Lower lobe of right lung (tissue), 2 donors: ENCODE data around the gene SENP1. TPM values are rescaled to one million over a fixed set of nuclear protein-coding genes. Genes with fewer than 3 reads are reported as not detected.

Experiments used
- ATAC-seq, 2 donors: fragments of 200-7000 bp; cut with Tn5 transposase; one replicate each; pipeline ENCODE4 v1.9.1; 2020 to 2022; ENCODE audit warnings: mild to moderate bottlenecking in 2 of 2, moderate library complexity in 2 of 2
- DNase-seq: peaks from one replicate; pipeline ENCODE4 v3.0.0-alpha.2; 2020
- H3K27ac ChIP-seq: fragments of 200-600 bp; one replicate; pipeline ENCODE4 v1.8.0; 2022
- H3K27me3 ChIP-seq: fragments of 200-600 bp; one replicate; pipeline ENCODE4 v1.8.0; 2022; ENCODE audit warnings: low read depth
- H3K36me3 ChIP-seq: fragments of 200-600 bp; one replicate; pipeline ENCODE4 v1.8.0; 2022; ENCODE audit warnings: mild to moderate bottlenecking
- H3K4me1 ChIP-seq: fragments of 200-600 bp; one replicate; pipeline ENCODE4 v1.8.0; 2022
- H3K4me3 ChIP-seq: fragments of 200-600 bp; one replicate; pipeline ENCODE4 v1.8.0; 2022; ENCODE audit warnings: mild to moderate bottlenecking
- H3K9me3 ChIP-seq: fragments of 200-600 bp; one replicate; pipeline ENCODE4 v1.8.0; 2022
- CTCF ChIP-seq: fragments of 200-600 bp; IDR thresholded peaks from one replicate; pipeline ENCODE4 v1.8.0; 2022; ENCODE audit warnings: antibody characterized with exemption, mild to moderate bottlenecking
- intact Hi-C: fragments of 100-400 bp; cut with DNase I; formaldehyde crosslinking; loops from one replicate; pipeline ENCODE4 v1.11.0; 2022
- microRNA-seq: library from miRNA; unstranded; fragments of <30 nt; microRNA quantifications from one replicate; pipeline ENCODE4 v1.2.0, GENCODE V29; 2020; ENCODE audit warnings: borderline number of aligned reads
- total RNA-seq: library from RNA; stranded (reverse); fragmentation: NEBNext Ultra II Directional; extraction: Animal tissue kit (Norgen Biotek cat#: 25700); gene quantifications from one replicate; pipeline ENCODE4 v1.2.1, GENCODE V29; 2021
- donor health status: DM: no; HTN: yes; CAD: no; lungs with severe emphysema.

Gene SENP1
- total RNA-seq, 1 donor from 2014 or later, result 17.2 TPM

- no peak for DNase-seq
These were observed 112.4 kb downstream of the SENP1 start for GRCh38 chr12:47993491-47993890.

More at GRCh38 chr12:47993491-47993890, 112.4 kb downstream of the SENP1 start:
- TF ChIP-seq CTCF, result no peak
- Histone ChIP-seq H3K4me1 (peaks cover 8% of the 10 kb centered on the region), H3K9me3 (no peaks in the 10 kb centered on the region), H3K36me3 (no peaks in the 10 kb centered on the region), H3K4me3 (no peak overlapping the region), H3K27me3 (peaks cover 13% of the 10 kb centered on the region), H3K27ac (no peak overlapping the region)
- no peak for ATAC-seq
- intact Hi-C loops, result no loop called here

Small RNAs within 50 kb of the gene (microRNA-seq; reads per million reads assigned to microRNA genes)
- not detected for gene MIR6505

Other genes with a start within 250 kb of the SENP1 start
- 24.3 TPM for gene VDR, start 201.1 kb downstream of the SENP1 start, total RNA-seq
- 39.3 TPM for gene TMEM106C, start 142.5 kb downstream of the SENP1 start, total RNA-seq
- not detected for gene COL2A1, start 101.6 kb downstream of the SENP1 start, total RNA-seq
- 39.1 TPM for gene PFKM, start 13.3 kb upstream of the SENP1 start, total RNA-seq
- gene ASB8, start 51.4 kb upstream of the SENP1 start, total RNA-seq, result 40.9 TPM
- 1.0 TPM for gene CCDC184, start 77.6 kb upstream of the SENP1 start, total RNA-seq
- gene OR10AD1, start 97.2 kb upstream of the SENP1 start, total RNA-seq, result not detected
- gene ZNF641, start 244.8 kb upstream of the SENP1 start, total RNA-seq, result 27.3 TPM